GM13976 (cell line): Measurements from ENCODE around the gene EBNA1BP2.

ENCODE experiments used
- DNase-seq: peaks from one replicate; pipeline ENCODE4 v3.0.0; 2012; ENCODE audit warnings: low spot score
- in situ Hi-C: fragments of 300-500 bp; cut with MboI; formaldehyde crosslinking; loops from one replicate; pipeline ENCODE4 v1.12.0; 2022; ENCODE audit warnings: low sequenced_read_pairs, mixed read lengths, inconsistent platforms; ENCODE audit not compliant: unreplicated experiment
- TF ChIP-seq, protein P1 (sequence below): IDR thresholded peaks from 2 replicates; pipeline ENCODE4 v1.5.1; 2012; ENCODE audit warnings: borderline replicate concordance, mild to moderate bottlenecking; ENCODE audit not compliant: insufficient read depth; ENCODE audit errors: extremely low read depth, missing control alignments, control extremely low read depth

EBNA1BP2 gene

DNA sequence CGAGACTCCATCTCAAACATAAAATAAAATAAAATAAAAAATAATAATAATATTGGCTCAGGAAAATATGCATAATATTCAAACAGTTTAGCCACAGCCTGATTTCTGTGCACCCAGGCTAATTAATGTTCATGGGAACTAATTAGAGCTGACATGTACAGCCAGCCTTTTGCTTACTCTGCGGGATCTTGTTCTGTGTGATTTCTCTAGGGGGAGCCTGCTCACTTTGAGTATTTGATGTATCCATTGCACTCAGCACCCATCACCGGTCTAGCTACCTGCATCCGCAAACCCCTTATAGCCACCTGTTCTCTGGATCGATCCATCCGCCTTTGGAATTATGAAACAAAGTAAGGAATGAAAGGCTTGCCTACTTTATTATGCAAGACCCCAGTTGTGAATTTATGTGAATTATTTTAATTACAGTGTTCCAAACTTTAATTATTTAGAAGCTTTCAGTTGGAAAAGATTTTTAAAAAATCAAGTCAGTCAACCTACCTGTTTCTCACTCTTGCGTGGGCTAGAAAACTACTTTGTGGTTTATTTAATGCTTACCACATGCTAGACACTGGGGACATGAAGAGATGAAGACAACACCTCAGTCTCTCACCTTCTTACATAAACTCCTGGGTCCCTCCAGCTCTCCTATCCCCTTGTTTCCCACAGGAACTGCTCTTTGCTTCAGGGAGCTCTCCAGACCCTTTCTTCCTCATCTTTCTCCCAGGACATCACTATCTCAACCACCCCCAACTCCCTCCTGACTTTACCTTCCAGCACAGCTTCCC, 25.4 kb upstream of the EBNA1BP2 start:
- in situ Hi-C loops, result no loop called here
- DNase-seq, result no peak
- TF ChIP-seq, protein P1, sequence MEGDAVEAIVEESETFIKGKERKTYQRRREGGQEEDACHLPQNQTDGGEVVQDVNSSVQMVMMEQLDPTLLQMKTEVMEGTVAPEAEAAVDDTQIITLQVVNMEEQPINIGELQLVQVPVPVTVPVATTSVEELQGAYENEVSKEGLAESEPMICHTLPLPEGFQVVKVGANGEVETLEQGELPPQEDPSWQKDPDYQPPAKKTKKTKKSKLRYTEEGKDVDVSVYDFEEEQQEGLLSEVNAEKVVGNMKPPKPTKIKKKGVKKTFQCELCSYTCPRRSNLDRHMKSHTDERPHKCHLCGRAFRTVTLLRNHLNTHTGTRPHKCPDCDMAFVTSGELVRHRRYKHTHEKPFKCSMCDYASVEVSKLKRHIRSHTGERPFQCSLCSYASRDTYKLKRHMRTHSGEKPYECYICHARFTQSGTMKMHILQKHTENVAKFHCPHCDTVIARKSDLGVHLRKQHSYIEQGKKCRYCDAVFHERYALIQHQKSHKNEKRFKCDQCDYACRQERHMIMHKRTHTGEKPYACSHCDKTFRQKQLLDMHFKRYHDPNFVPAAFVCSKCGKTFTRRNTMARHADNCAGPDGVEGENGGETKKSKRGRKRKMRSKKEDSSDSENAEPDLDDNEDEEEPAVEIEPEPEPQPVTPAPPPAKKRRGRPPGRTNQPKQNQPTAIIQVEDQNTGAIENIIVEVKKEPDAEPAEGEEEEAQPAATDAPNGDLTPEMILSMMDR, result no peak

DNA sequence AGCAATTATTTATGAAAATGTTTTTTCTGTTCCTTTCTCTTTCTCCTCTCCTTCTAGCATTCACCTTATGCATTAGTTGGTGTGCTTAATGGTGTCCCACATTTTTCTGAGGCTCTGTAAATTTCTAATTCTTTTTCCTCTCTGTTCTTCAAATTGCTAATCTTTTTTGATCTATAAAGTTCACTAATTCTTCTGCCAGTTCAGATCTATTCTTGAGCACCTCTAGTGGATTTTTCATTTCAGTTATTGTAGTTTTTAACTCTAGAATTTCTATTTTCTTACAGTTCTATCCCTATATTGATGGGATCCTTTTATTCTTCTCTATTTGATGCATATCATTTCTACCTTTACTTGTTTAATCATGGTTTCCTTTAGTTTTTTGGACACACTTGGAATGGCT, 22.4 kb upstream of the EBNA1BP2 start:
- DNase-seq, result no peak
- in situ Hi-C loops, result no loop called here
- TF ChIP-seq, protein P1, result no peak

DNA sequence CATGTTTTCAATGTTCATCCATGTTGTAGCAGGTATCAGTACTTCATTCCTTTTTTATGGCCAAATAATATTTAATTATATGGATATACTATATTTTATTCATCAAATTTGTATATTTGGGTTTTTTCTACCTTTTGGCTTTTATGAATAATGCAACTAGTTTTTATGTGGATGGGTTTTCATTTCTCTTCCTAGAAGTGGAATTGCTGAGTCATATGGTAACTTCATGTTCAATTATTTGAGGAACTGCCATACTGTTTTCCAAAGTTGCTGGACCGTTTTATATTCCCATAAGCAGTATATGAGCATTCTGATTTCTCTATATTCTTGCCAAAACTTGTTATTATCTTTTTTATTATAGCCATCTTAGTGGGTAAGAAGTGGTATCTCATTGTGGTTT, 16.0 kb upstream of the EBNA1BP2 start:
- in situ Hi-C loops, result no loop called here
- TF ChIP-seq, protein P1, result no peak

DNA sequence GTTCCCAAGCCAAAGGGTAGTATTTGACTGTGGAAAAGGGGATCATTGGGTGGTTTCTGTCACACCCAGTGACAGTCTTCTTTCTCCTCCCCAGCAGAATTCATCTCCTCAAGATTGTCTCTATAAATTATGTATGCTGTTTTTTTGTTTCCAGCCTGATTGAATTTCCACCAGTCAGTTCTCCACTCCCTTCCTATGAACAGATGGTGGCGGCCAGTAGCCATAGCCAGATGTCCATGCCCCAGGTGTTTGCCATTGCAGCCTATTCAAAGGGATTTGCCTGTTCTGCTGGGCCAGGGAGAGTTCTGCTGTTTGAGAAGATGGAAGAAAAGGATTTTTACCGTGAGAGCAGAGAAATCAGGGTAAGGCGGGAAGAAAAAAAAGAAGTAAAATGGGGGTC, 12.9 kb upstream of the EBNA1BP2 start:
- no peak for DNase-seq
- TF ChIP-seq, protein P1, result no peak
- in situ Hi-C loops, result no loop called here

More for the DNA sequence above, 16.0 kb upstream of the EBNA1BP2 start:
- no peak for DNase-seq

DNA sequence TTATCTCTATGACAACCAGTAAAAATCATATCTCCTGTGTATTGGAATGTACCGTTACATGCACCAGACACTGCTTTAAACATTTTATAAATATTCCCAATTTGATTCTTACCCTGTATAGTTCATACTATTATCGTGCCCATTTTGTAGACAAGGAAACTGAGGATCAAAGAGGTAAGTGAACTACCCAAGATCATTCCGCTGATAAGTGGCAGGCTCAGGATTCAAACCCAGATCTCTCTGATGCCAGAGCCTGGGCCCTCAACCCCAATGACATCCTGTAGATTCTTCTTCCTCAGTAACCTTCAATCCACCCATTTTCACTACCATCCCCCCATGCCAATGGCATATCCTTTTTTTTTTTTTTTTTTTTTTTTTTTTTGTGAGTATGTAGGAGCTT, 12.3 kb upstream of the EBNA1BP2 start:
- in situ Hi-C loops, result no loop called here
- DNase-seq, result no peak
- TF ChIP-seq, protein P1, result no peak

DNA sequence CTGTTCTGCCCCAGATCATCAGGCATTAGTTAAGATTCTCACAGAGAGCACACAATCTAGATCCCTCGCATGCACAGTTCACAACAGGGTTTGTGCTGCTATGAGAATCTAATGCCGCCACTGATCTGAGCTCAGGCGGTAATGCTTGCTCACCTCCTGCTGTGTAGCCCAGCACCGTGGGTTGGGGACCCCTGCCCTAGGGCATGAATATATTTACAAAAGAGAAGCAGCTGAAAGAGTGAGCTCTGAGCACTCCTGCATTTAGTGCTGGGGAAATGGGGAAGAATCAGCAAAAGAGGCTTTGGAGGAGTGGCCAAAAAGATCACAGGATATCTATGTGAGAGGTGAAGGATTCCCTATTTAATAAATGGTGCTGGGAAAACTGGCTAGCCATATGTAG, 5.6 kb upstream of the EBNA1BP2 start:
- in situ Hi-C loops, result no loop called here
- TF ChIP-seq, protein P1, result no peak
- DNase-seq, result no peak
